HCT116 (cell line): Measurements from ENCODE around the gene KCTD17. TPM values are rescaled to one million over a fixed set of nuclear protein-coding genes. Genes with fewer than 3 reads are reported as not detected.

Experiments used
- ATAC-seq: fragments of 200-7000 bp; cut with Tn5 transposase; 2 replicates; pipeline ENCODE4 v1.9.1; 2020; ENCODE audit warnings: mild to moderate bottlenecking, moderate library complexity
- BruUV-seq: library from RNA; stranded (reverse); fragments of 400-500 nt; replicated peaks from 2 replicates; lab custom pipeline; 2021; lab: Mats Ljungman, UMichigan
- CTCF ChIA-PET: fragments of 300-600 bp; sonication (Branson Sonifier 250); formaldehyde crosslinking; loops from one replicate; lab custom pipeline; 2021; ENCODE audit warnings: antibody characterized with exemption; lab: Charles Lee
- POLR2A ChIA-PET: fragments of 300-600, 350-600 bp; sonication (Branson Sonifier 250); formaldehyde crosslinking; loops from one replicate; lab custom pipeline; 2021; ENCODE audit warnings: antibody characterized with exemption; lab: Charles Lee
- RAD21 ChIA-PET, 2 experiments: fragments of 300-600 bp; sonication (Branson Sonifier 250); formaldehyde crosslinking; loops; one replicate each; lab custom pipeline; 2023; ENCODE audit warnings: low total read pairs in 2 of 2; ENCODE audit not compliant: uncharacterized antibody in 2 of 2, unreplicated experiment in 2 of 2, low non-redundant PET in 1 of 2; lab: Charles Lee
- DNase-seq: peaks from one replicate; pipeline ENCODE4 v3.0.0-alpha.2; 2010; ENCODE audit warnings: low read depth, low spot score
- H2AFZ ChIP-seq: fragments of 200-600 bp; shearing (Covaris generic), sonication (generic); 2 replicates; pipeline ENCODE4 v1.6.1; 2017; ENCODE audit warnings: low read depth, mixed run types, mixed read lengths, antibody characterized with exemption, low read length; ENCODE audit not compliant: poor library complexity, severe bottlenecking
- H3K27ac ChIP-seq: 2 replicates; pipeline ENCODE4 v1.5.1; 2012; ENCODE audit warnings: low read depth, low read length
- H3K27me3 ChIP-seq: fragments of 200-600 bp; sonication (generic); 2 replicates; pipeline ENCODE4 v1.6.1; 2016; ENCODE audit warnings: mixed run types, low read length, mixed read lengths; ENCODE audit not compliant: insufficient read depth
- H3K36me3 ChIP-seq, 2 experiments: fragments of 200-500 bp in 1 of 2; fragments of 200-600 bp in 1 of 2; sonication (Bioruptor generic) in 1 of 2; sonication (generic) in 1 of 2; 2 replicates each; pipeline versions ENCODE4 v1.5.1 to v1.6.1; 2014 to 2016; ENCODE audit warnings: low read length in 2 of 2, inconsistent platforms in 1 of 2, mixed read lengths in 1 of 2, mixed run types in 1 of 2; ENCODE audit not compliant: insufficient read depth in 2 of 2, control insufficient read depth in 1 of 2
- H3K4me1 ChIP-seq, 2 experiments: fragments of 200-600 bp in 1 of 2; sonication (generic) in 1 of 2; 2 replicates each; pipeline versions ENCODE4 v1.5.1 to v1.6.1; 2012 to 2017; ENCODE audit warnings: low read length in 2 of 2, inconsistent platforms in 1 of 2, mild to moderate bottlenecking in 1 of 2, mixed read lengths in 1 of 2, mixed run types in 1 of 2, moderate library complexity in 1 of 2; ENCODE audit not compliant: insufficient read depth in 2 of 2, control insufficient read depth in 1 of 2
- H3K4me2 ChIP-seq: fragments of 200-600 bp; sonication (generic); 2 replicates; pipeline ENCODE4 v1.6.1; 2017; ENCODE audit warnings: mixed run types, low read length, mixed read lengths
- H3K4me3 ChIP-seq, 2 experiments: fragments of 200-600 bp in 1 of 2; sonication (generic) in 1 of 2; replicated peaks in 1 of 2; 2 replicates each; pipeline ENCODE4 v1.5.1; 2011 to 2016; ENCODE audit warnings: low read length in 2 of 2, control low read depth in 1 of 2, low read depth in 1 of 2, mild to moderate bottlenecking in 1 of 2, mixed read lengths in 1 of 2, mixed run types in 1 of 2
- H3K79me2 ChIP-seq: fragments of 200-600 bp; sonication (generic); 2 replicates; pipeline ENCODE4 v1.6.1; 2017; ENCODE audit warnings: mild to moderate bottlenecking, mixed run types, low read length, moderate library complexity, mixed read lengths; ENCODE audit not compliant: insufficient read depth
- H3K9ac ChIP-seq: fragments of 200-600 bp; sonication (generic); 2 replicates; pipeline ENCODE4 v1.6.1; 2016; ENCODE audit warnings: low read length, mixed read lengths
- H3K9me2 ChIP-seq: fragments of 200-600 bp; sonication (generic), shearing (Covaris generic); 2 replicates; pipeline ENCODE4 v1.6.1; 2017; ENCODE audit warnings: mixed run types, mild to moderate bottlenecking, moderate library complexity; ENCODE audit not compliant: insufficient read depth
- H3K9me3 ChIP-seq, 2 experiments: fragments of 200-500 bp in 1 of 2; fragments of 200-600 bp in 1 of 2; sonication (Bioruptor generic) in 1 of 2; sonication (generic) in 1 of 2; 2 replicates each; pipeline ENCODE4 v1.6.1; 2014 to 2017; ENCODE audit warnings: low read length in 2 of 2, mixed read lengths in 2 of 2, inconsistent platforms in 1 of 2, low read depth in 1 of 2, mild to moderate bottlenecking in 1 of 2, mixed run types in 1 of 2, moderate library complexity in 1 of 2; ENCODE audit not compliant: control insufficient read depth in 1 of 2, insufficient read depth in 1 of 2
- H4K20me1 ChIP-seq: fragments of 200-600 bp; sonication (generic), shearing (Covaris generic); 2 replicates; pipeline ENCODE4 v1.6.1; 2017; ENCODE audit warnings: mixed run types, mild to moderate bottlenecking, moderate library complexity; ENCODE audit not compliant: insufficient read depth
- CBX3 ChIP-seq: IDR thresholded peaks from 2 replicates; pipeline ENCODE4 v1.6.1; 2012; ENCODE audit warnings: low read depth
- CEBPB ChIP-seq: IDR thresholded peaks from 2 replicates; pipeline ENCODE4 v1.6.1; 2012; ENCODE audit warnings: low read depth
- CTCF ChIP-seq, 3 experiments: fragments of 200-600 bp in 1 of 3; sonication (generic) in 1 of 3; IDR thresholded peaks in 2 of 3; conservative IDR thresholded peaks in 1 of 3; 2 replicates each; pipeline ENCODE4 v1.5.1; 2012 to 2017; ENCODE audit warnings: low read depth in 2 of 3, low read length in 2 of 3, antibody characterized with exemption in 1 of 3, borderline replicate concordance in 1 of 3, control low read depth in 1 of 3, mild to moderate bottlenecking in 1 of 3, mixed read lengths in 1 of 3, mixed run types in 1 of 3, moderate library complexity in 1 of 3; ENCODE audit not compliant: insufficient read depth in 1 of 3
- EGR1 ChIP-seq: IDR thresholded peaks from 2 replicates; pipeline ENCODE4 v1.6.1; 2012; ENCODE audit warnings: low read depth
- ELF1 ChIP-seq: IDR thresholded peaks from 2 replicates; pipeline ENCODE4 v1.6.1; 2012; ENCODE audit warnings: low read depth, borderline replicate concordance
- EZH2 ChIP-seq: fragments of 200-600 bp; sonication (generic); IDR thresholded peaks from 2 replicates; pipeline ENCODE4 v1.6.1; 2017; ENCODE audit warnings: antibody characterized with exemption, mixed run types
- EZH2phosphoT487 ChIP-seq: fragments of 200-600 bp; IDR thresholded peaks from 2 replicates; pipeline ENCODE4 v1.6.1; 2018; ENCODE audit warnings: antibody characterized with exemption, borderline replicate concordance
- FOSL1 ChIP-seq: IDR thresholded peaks from 2 replicates; pipeline ENCODE4 v1.6.1; 2012; ENCODE audit warnings: low read depth
- MAX ChIP-seq: IDR thresholded peaks from 2 replicates; pipeline ENCODE4 v1.6.1; 2012
- POLR2AphosphoS5 ChIP-seq: IDR thresholded peaks from 2 replicates; pipeline ENCODE4 v1.6.1; 2011; ENCODE audit warnings: mild to moderate bottlenecking, low read depth, low read length, moderate library complexity
- RAD21 ChIP-seq: IDR thresholded peaks from 2 replicates; pipeline ENCODE4 v1.6.1; 2012; ENCODE audit warnings: low read depth, mild to moderate bottlenecking
- REST ChIP-seq: IDR thresholded peaks from 2 replicates; pipeline ENCODE4 v1.6.1; 2012; ENCODE audit warnings: low read depth
- SP1 ChIP-seq: IDR thresholded peaks from 2 replicates; pipeline ENCODE4 v1.6.1; 2012; ENCODE audit warnings: low read depth
- SRF ChIP-seq: IDR thresholded peaks from 2 replicates; pipeline ENCODE4 v1.6.1; 2012; ENCODE audit warnings: low read depth
- TCF7L2 ChIP-seq: IDR thresholded peaks from 2 replicates; pipeline ENCODE4 v1.7.0; 2011; ENCODE audit warnings: borderline replicate concordance, inconsistent platforms; ENCODE audit not compliant: insufficient read depth, insufficient read length; ENCODE audit errors: extremely low read depth
- YY1 ChIP-seq: IDR thresholded peaks from 2 replicates; pipeline ENCODE4 v1.6.1; 2011; ENCODE audit warnings: low read length, low read depth, moderate library complexity, mild to moderate bottlenecking; ENCODE audit not compliant: insufficient replicate concordance; ENCODE audit errors: extremely low read depth
- ZBTB33 ChIP-seq: IDR thresholded peaks from 2 replicates; pipeline ENCODE4 v1.6.1; 2011; ENCODE audit warnings: mild to moderate bottlenecking, low read length, moderate library complexity; ENCODE audit not compliant: insufficient replicate concordance; ENCODE audit errors: extremely low read depth
- ZFX ChIP-seq: fragments of 450-650 bp; IDR thresholded peaks from 2 replicates; pipeline ENCODE4 v1.6.1; 2017
- ZNF274 ChIP-seq: fragments of 200-500 bp; sonication (Bioruptor generic); IDR thresholded peaks from 2 replicates; pipeline ENCODE4 v1.6.1; 2014; ENCODE audit warnings: mild to moderate bottlenecking, low read depth, low read length, inconsistent platforms
- intact Hi-C: fragments of 100-400 bp; cut with micrococcal nuclease; formaldehyde crosslinking; loops from 2 replicates; pipeline ENCODE4 v1.10.0; 2022
- total RNA-seq: library from RNA; stranded (reverse); gene quantifications from one replicate; pipeline ENCODE4 v1.2.1, GENCODE V29; 2021; ENCODE audit not compliant: unreplicated experiment

Gene KCTD17
- total RNA-seq, 1 experiment from 2014 or later = 23.4 TPM

- CTCF ChIA-PET = no interaction called here
- no TSS peak for BruUV-seq
- H2AFZ ChIP-seq = no peak overlapping the region
- TF ChIP-seq YY1 = no peak
- no peak for TF ChIP-seq ZBTB33
- no peak for TF ChIP-seq CBX3
- no peak for TF ChIP-seq SP1
- no peak for TF ChIP-seq REST
- TF ChIP-seq EZH2phosphoT487 = no peak
- TF ChIP-seq TCF7L2 = no peak
- TF ChIP-seq ZNF274 = no peak
- TF ChIP-seq MAX = no peak
- no peak for TF ChIP-seq CTCF (IDR thresholded peaks at IDR 0.05 in 2 of 3, conservative IDR thresholded peaks at IDR 0.05 in 1 of 3; ENCODE audit: borderline replicate concordance in 1 of 3, insufficient read depth in 1 of 3, low read depth in 2 of 3, low read length in 2 of 3)
- no peak for TF ChIP-seq SRF
- no peak for TF ChIP-seq EZH2
- TF ChIP-seq EGR1 = no peak
- TF ChIP-seq ZFX = no peak
- TF ChIP-seq FOSL1 = no peak
- no peak for TF ChIP-seq ELF1
- no peak for TF ChIP-seq RAD21
- no peak for TF ChIP-seq CEBPB
- no peak for TF ChIP-seq POLR2AphosphoS5
- TF ChIP-seq, all 23 proteins: peak for 0
- H3K4me2 ChIP-seq = no peak overlapping the region
- H3K4me3 ChIP-seq = no peak overlapping the region
- no peaks in the 10 kb centered on the region for H3K9me2 ChIP-seq
- RAD21 ChIA-PET = no interaction called here
- POLR2A ChIA-PET = no interaction called here
- DNase-seq = no peak
- no peaks in the 10 kb centered on the region for H3K79me2 ChIP-seq
- no peak overlapping the region for H3K9ac ChIP-seq
- ATAC-seq = no peak
- H3K27ac ChIP-seq = no peak overlapping the region
- no peaks in the 10 kb centered on the region for H3K9me3 ChIP-seq
- H3K4me1 ChIP-seq = peaks cover 10 to 36% of the 10 kb centered on the region in 2 experiments; a peak in 3 of 4 replicates
- H3K36me3 ChIP-seq = no peaks in the 10 kb centered on the region
- H4K20me1 ChIP-seq = no peaks in the 10 kb centered on the region
- no peaks in the 10 kb centered on the region for H3K27me3 ChIP-seq
- intact Hi-C loops = no loop called here
Measured at GRCh38 chr22:37048133-37048532, 3.4 kb upstream of the KCTD17 start.
